ENCODE data around the gene KCNF1. TPM values are rescaled to one million over a fixed set of nuclear protein-coding genes. Genes with fewer than 3 reads are reported as not detected.

The KCNF1 gene
- total and polyA plus RNA-seq, 2 of the 8 experiments (the other 6 are each of a cell fraction or from before 2014, with no cell fraction given): 0.48 to 1.5 TPM

DNA sequence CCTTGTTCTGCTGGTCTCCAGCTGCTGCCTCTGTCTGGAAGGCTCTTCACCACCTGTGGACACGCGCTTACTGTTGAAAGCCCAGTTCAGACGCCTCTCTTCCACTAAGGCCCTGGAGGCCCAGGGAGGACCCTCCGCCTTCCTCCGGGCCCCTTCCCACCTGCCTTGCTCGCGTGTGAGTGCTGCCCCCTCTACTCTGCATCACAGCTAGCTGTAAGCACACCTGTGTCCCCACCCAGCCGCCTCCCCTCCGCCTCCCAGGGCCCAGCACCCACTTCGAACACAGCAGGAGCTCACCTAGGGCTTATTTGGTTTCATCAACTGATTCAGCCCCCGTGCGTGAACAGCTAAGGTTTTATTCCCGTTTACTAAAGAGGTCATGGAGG is 49.7 kb downstream of the KCNF1 start (continued):
- no peak for TF ChIP-seq CTBP2 (IDR thresholded peaks at IDR 0.05; ENCODE audit: borderline replicate concordance, insufficient read depth, insufficient read length, low read length)
- TF ChIP-seq TAF7 (optimal IDR thresholded peaks at IDR 0.05; ENCODE audit: borderline replicate concordance, low read depth, low read length): no peak
- no peak for TF ChIP-seq USF2 (IDR thresholded peaks at IDR 0.05; ENCODE audit: low read length)
- TF ChIP-seq BRCA1 (IDR thresholded peaks at IDR 0.05; ENCODE audit: low read depth, low read length): no peak
- TF ChIP-seq, protein P1, sequence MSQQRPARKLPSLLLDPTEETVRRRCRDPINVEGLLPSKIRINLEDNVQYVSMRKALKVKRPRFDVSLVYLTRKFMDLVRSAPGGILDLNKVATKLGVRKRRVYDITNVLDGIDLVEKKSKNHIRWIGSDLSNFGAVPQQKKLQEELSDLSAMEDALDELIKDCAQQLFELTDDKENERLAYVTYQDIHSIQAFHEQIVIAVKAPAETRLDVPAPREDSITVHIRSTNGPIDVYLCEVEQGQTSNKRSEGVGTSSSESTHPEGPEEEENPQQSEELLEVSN (IDR thresholded peaks at IDR 0.05): no peak
